NOMO-1 treated with DMSO at 0.1 percent for 48 hours (cell line): ENCODE measurements around the gene EEF1AKMT3.

ENCODE experiments used
- DNase-seq: peaks from one replicate; lab custom pipeline; 2025; ENCODE audit not compliant: unreplicated experiment; lab: John Stamatoyannopoulos, UW

Gene EEF1AKMT3

GRCh38 chr12:57782243-57782607 lies 9.8 kb downstream of the EEF1AKMT3 start:
- no peak for DNase-seq

DNA sequence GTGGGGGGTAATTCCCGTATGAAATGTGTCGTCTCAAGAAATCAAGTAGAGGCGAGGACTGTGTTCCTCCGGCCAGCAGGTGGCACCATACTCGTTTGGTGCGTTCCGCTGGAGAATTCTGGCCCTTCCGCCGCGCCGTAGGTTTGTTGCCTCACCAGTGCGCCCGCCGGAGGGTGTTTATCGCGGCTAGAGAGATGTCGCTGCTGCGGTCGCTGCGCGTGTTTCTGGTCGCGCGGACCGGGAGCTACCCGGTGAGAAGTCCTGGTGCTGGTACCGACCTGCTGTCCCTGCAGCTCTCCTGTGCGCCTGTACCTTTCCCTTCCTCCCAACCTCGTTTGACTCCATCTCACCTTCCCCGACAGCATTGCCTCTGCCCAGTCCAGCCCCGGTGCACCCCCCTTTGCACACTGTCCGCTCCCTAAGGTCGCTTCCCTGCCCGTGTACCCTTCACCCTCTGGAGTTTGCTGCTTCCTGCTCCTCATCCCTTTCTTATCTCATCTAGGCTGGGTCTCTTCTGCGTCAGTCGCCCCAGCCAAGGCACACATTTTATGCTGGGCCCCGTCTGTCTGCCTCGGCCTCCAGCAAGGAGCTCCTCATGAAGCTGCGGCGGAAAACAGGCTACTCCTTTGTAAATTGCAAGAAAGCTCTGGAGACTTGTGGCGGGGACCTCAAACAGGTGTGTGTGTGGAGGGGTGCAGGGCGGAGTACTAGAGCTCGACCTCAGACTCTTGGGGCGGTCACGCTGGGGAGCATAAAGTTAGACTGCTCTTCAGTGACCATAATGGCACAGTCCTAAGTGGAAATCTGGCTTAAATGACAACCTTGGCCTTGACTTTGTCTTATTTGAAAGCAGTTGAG lies 10.4 kb downstream of the EEF1AKMT3 start, which contains the start of gene TSFM:
Gene TSFM, plus strand, starts transcription at position 180 of the 858 bp plus-strand sequence. Its CDS starts 15 bp downstream, at position 195.
- peak; percentile 90 for DNase-seq

DNA sequence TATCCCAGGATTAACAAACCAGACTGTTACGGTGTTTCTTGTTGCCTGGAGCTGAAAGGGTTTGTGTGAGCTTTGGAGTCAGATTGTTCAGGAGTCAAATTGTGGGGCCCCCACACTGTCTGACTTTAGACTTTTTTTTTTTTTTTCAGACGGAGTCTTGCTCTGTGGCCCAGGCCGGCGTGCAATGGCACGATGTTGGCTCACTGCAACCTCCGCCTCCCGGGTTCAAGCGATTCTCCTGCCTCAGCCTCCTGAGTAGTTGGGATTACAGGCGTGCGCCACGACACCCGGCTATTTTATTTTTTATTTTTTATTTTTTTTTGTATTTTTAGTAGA lies 11.0 kb downstream of the EEF1AKMT3 start:
- no peak for DNase-seq

GRCh38 chr12:57783861-57784260 lies 11.4 kb downstream of the EEF1AKMT3 start:
- no peak for DNase-seq

DNA sequence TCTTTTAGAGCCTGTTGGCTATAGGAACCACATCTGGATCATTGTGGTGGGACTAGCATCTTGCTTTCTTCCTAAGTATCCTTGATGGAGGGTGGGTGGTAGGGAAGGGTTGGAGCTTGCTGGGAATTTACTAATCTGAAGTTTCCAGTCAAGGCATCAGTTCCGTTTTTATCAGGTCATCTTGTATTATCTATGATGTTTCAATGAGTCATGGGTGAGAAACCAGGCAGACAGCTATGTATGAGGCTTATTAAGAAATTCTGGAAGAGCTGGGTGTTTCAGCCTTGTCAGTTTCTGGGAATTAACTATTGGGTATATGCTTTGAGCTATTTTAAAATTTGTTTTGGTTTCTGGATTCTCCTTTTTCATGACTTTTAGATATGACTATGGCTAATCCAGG lies 21.5 kb downstream of the EEF1AKMT3 start:
- DNase-seq: no peak

GRCh38 chr12:57795354-57795753 lies 22.9 kb downstream of the EEF1AKMT3 start:
- no peak for DNase-seq

DNA sequence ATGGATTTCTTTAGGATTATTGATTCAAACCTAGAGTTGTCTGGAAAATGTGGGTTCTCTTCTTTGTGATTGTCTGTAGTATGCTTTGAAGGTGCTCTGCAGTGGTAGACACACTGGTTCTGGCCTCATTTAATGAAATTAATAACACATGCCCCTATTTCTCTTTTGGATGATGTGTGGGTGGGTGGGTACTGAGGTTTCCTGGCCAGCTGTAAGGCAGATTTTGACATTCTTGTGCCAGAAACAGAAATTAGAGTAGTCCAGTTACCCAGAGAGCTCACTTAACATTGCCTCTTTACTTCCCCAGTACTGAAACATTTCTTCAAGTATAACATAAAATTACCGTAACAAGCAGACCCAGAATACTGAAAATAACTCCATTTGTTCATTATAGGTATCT lies 24.6 kb downstream of the EEF1AKMT3 start:
- DNase-seq: no peak

GRCh38 chr12:57797933-57798332 lies 25.5 kb downstream of the EEF1AKMT3 start:
- peak; percentile 37 for DNase-seq

- DNase-seq: no peak
Measured at GRCh38 chr12:57800965-57801364, 28.6 kb downstream of the EEF1AKMT3 start.

DNA sequence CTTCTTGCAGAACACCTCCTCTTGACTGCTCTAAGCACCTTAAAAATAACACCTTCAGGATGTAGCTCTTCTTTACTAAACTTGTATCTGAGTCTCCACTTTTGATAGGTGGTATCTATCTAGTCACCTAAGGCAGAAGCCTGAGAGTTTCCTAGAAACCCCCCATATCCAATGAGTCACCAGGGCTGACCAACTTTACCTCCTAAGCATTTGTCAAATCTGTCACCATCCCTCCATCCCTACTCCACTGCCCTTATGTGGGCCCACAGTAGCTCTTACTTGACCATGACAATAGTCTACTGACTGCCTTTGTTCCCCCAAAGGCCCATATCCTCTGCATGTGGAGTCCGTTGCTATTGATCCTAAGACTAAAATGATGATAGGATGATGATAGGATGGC lies 30.2 kb downstream of the EEF1AKMT3 start:
- no peak for DNase-seq

GRCh38 chr12:57803319-57803893 lies 31.0 kb downstream of the EEF1AKMT3 start:
- DNase-seq: no peak

- DNase-seq: no peak
Measured at GRCh38 chr12:57806677-57807076, 34.3 kb downstream of the EEF1AKMT3 start.

DNA sequence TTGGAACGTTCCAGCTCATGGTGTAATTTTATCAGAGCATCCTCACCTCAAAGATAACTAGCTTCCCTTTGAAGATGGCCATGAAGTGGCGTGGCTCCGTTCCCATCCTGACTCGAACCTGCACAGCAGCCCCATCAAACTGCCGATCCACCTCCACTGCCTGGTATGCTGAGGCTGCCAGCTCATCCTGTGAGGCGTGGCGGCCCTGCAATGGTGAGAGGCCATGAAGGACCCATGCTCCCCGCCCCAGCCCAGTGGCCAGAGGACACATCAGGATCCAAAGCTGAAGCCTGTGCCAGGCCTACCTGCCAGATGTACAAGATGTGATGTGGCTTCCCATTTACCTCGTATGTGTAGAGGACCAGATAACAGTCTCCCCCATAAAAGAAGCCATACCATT lies 34.9 kb downstream of the EEF1AKMT3 start:
- DNase-seq: no peak

DNA sequence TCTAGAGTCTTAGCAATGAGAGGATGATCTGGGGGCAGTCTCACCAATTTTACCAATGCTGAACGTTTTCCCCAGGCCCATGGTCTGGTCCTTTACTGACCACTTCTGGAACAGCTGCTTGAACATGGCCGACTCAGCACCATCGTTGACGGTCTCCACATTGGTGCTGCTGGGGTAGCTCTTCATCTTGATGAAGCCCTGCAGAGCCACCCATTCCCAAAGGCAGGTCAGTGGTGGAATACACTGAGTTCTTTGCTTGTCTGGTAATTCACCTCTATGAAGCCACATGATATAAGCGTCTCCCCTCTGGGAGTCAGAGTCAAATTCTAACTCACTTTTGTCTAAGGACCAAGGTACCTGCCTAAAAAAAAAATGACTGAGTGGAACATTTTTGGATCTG lies 35.9 kb downstream of the EEF1AKMT3 start:
- no peak for DNase-seq

DNA sequence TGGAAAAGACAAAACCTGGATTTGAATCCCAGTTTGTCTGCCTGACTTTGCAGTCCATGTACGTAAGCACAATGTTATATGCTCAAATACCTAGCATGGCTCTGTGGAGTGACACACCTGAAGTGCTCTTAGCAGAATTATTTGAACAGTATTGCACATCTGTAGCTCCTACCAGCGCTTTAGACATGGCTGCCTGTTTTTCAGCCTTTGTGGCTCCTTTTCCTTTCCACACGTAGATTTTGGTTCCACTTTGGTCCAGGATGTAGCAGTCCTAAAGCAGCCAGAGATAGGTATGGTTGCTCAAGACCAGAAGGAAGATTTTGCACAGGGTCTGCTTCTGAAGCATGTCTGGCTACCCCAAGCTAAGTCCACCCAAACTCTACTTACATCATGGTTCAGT lies 37.0 kb downstream of the EEF1AKMT3 start:
- DNase-seq: no peak

GRCh38 chr12:57810450-57810849 lies 38.0 kb downstream of the EEF1AKMT3 start:
- DNase-seq: no peak

DNA sequence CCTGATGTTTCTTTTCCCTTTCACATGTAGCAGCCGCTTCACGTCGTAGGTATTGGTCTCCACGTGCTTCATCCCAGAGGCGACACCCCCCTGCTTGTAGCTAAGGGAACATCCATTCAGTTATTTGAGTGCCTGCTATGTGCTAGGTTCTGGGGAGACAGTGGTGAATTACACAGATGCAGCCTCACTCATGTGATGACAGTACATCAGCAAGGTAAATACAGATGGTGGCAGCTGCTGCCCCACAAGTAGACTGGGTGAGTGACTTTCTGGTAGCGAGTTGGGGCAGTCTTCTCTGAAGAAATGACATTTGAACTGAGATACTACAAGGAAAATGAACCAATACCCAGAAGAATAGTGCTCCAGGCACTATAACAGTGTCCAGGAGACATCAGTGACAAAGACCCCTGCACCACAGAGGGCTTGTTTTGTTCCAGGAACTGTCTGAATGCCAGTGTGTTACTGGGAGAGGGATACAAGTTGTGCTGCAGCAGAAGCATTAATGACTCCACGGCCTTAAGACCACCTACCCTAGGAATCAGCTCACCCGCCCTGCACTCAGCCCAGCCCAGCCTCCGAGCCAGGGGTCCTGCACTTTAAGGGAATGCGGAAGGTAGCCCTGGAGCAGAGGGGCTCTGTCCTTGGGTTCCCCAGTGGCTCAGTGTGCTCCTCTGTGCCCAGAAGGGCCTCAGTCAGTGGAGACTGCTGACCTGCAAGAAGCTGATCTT lies 38.8 kb downstream of the EEF1AKMT3 start:
- no peak for DNase-seq

DNA sequence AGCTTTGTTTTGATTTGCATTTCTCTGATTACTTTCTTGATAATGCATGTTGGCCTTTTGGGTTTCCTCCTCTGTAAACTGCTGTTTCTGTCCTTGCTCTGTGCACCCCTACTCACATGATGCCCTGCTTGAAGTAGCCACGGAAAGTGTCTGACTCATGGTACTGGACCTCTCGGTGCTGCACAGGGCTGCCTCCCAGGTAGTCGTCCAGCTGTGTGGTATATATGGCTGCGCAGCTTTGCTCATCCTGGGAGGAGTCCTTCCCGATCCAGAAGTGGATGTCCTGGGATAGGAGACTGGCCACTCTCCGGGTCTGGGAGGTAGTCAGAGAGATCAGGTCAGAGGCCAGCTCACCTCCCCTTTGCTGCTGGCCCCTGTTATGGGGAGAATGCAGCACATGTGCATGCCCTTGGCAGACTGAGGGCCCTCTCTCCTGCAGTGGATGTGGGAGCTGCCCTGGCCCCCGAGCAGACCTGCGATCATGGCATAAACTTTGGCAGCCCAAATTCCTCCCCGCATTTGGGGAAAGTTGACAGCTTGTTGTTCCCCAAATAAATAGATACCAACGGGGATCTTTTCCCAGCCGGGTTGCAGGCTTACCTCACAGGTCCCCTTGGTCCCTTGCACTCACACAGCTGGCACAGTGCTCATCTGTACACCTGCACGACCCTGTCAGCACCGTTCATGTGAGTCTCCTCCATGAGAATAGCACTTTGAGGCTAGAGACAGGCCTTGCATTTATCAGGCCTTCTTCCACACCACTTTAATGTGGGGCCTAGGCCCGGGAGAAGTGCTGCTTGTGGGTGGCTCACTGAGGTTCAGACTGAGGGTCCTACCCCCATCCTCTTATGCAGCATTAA lies 40.9 kb downstream of the EEF1AKMT3 start:
- no peak for DNase-seq

DNA sequence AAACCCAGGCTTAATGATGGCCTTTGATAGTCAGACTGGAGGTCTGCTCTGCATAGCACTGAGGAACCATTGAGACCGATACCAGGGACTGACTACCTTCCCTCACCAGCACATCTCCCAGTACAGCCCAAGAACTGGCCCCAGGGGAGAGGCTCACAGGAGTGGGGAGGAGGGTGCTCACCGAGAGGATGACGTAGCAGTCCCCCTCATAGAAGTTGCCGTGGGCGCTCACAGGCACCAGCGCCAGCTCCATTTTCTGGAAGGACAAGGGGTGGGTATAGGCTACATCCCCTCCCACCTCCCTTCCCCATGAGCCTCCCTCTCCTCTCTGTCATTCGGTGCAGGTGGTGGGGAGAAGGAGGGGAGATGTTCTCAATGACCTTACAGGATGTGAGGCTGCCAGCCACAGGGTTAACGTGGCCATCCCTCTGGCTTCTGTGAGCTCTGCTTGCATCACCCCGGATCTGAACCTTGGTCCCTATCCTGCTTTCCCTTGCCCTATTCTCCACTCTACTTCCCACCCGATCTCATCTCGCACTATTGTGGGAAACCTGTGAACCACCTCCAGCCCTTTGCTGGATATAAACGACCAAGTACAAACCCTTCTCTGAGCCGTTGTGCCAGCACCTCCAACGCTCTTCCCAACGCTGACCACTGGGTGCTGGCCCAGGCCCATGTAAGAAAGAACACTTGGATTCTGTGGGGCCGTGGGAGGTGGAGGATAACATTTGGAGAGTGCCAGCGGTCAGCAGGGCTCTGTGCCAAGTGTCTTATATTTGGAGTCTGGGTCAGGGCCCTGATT lies 41.8 kb downstream of the EEF1AKMT3 start:
- no peak for DNase-seq
